Endothelial cell (in vitro differentiated cells): ENCODE measurements around the gene CSNK1E. TPM values are rescaled to one million over a fixed set of nuclear protein-coding genes. Genes with fewer than 3 reads are reported as not detected.

Experiments
- DNase-seq: peaks from one replicate; pipeline ENCODE4 v3.0.0; 2021; ENCODE audit warnings: low spot score
- H3K27ac Mint-ChIP-seq: one replicate; pipeline ENCODE4 v1.8.0; 2021; ENCODE audit warnings: mixed read lengths, inconsistent platforms; ENCODE audit not compliant: unreplicated experiment
- H3K27me3 Mint-ChIP-seq: one replicate; pipeline ENCODE4 v1.8.0; 2021; ENCODE audit warnings: mild to moderate bottlenecking, moderate library complexity, mixed read lengths, inconsistent platforms; ENCODE audit not compliant: unreplicated experiment
- H3K36me3 Mint-ChIP-seq: one replicate; pipeline ENCODE4 v1.8.0; 2021; ENCODE audit warnings: mild to moderate bottlenecking, low read depth, mixed read lengths, inconsistent platforms; ENCODE audit not compliant: unreplicated experiment
- H3K4me1 Mint-ChIP-seq: one replicate; pipeline ENCODE4 v1.8.0; 2021; ENCODE audit warnings: mild to moderate bottlenecking, mixed read lengths, inconsistent platforms; ENCODE audit not compliant: unreplicated experiment
- H3K4me3 Mint-ChIP-seq: one replicate; pipeline ENCODE4 v1.8.0; 2021; ENCODE audit warnings: mild to moderate bottlenecking, mixed read lengths, inconsistent platforms; ENCODE audit not compliant: unreplicated experiment
- H3K9me3 Mint-ChIP-seq: one replicate; pipeline ENCODE4 v1.8.0; 2021; ENCODE audit warnings: mixed read lengths, inconsistent platforms; ENCODE audit not compliant: unreplicated experiment
- CTCF ChIP-seq: fragments of 200-600 bp; sonication (generic); IDR thresholded peaks from one replicate; pipeline ENCODE4 v1.5.0; 2021; ENCODE audit warnings: antibody characterized with exemption; ENCODE audit not compliant: unreplicated experiment
- total RNA-seq: library from RNA; stranded (reverse); fragmentation: NEBNext Ultra II Directional; extraction: Animal tissue kit (Norgen Biotek cat#: 25700); gene quantifications from one replicate; pipeline ENCODE4 v1.2.1, GENCODE V29; 2021; ENCODE audit not compliant: unreplicated experiment

CSNK1E gene
- total RNA-seq, 1 donor from 2014 or later: 144 TPM

- Mint-ChIP-seq H3K36me3 (peaks cover 14% of the 10 kb centered on the region), H3K9me3 (no peaks in the 10 kb centered on the region), H3K27ac (no peak overlapping the region), H3K4me3 (no peak overlapping the region), H3K27me3 (peaks cover 4% of the 10 kb centered on the region), H3K4me1 (peaks cover 13% of the 10 kb centered on the region)
- no peak for DNase-seq
- TF ChIP-seq CTCF: no peak
Measured at GRCh38 chr22:38264322-38264843, 52.9 kb downstream of the CSNK1E start.

DNA sequence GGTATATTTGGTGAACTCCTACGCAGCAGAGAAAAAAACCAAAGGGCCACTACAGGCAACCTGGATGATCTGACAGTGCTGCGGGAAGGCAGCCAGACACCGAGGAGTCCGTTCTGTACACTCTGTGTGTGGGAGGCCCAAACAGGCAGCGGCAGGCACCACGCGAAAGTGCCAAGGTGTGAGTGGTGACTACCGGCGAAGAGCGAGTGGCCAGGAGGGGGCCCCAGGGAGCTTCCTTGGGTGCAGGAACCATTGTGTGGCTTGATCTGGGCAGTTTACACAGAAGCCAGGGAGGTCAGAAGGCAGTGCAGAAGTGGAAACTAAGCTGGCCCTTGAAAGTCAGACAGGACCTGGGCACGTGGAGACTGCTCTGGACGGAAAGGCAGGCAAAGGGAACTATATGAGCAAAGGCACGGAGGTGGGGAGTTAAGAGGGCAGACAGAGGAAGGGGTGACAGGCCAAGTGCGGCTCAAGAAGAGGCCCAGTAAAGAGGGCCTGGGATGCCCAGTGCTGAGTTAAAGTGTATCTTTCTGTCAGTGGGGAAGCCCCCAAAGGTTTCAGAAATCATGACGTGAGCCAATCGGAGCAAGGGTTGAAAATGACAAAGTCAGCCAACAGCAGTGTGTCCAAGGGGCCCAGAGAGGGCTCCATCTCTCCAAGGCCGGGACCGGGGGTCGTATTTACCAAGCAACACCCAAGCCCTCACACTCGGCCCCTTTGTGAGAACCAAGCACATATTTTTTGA, 55.0 kb downstream of the CSNK1E start:
- no peak overlapping the region for H3K4me3 Mint-ChIP-seq
- DNase-seq: peak; percentile 57
- H3K9me3 Mint-ChIP-seq: no peaks in the 10 kb centered on the region
- no peak overlapping the region for H3K27ac Mint-ChIP-seq
- H3K36me3 Mint-ChIP-seq: peaks cover 4% of the 10 kb centered on the region
- peaks cover 17% of the 10 kb centered on the region for H3K4me1 Mint-ChIP-seq
- H3K27me3 Mint-ChIP-seq: peaks cover 5% of the 10 kb centered on the region
- TF ChIP-seq CTCF: peak; percentile 33

GRCh38 chr22:38260761-38261681, 56.2 kb downstream of the CSNK1E start:
- Mint-ChIP-seq H3K27me3 (peaks cover 5% of the 10 kb centered on the region), H3K9me3 (no peaks in the 10 kb centered on the region), H3K4me3 (no peak overlapping the region), H3K27ac (no peak overlapping the region), H3K4me1 (peaks cover 18% of the 10 kb centered on the region), H3K36me3 (peaks cover 4% of the 10 kb centered on the region)
- TF ChIP-seq CTCF: no peak
- no peak for DNase-seq

DNA sequence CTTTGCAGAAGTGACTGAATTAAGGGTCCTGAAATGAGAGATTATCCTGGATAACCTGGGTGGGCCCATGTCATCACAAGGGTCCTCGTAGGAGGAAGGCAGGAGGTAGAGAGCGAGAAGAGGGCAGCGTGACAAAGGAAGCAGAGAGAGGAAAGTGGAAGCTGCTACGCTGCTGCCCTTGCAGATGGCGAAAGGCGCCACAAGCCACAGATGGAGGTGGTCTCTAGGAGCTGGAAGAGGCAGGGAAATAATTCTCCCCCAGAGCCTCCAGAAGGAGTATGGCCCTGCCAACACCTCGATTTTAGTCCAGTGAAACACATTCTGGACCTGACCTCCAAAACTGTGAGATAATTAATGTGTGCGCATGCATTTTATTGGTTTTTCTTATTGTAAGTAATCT, 57.9 kb downstream of the CSNK1E start:
- no peak overlapping the region for H3K4me3 Mint-ChIP-seq
- peaks cover 18% of the 10 kb centered on the region for H3K4me1 Mint-ChIP-seq
- peaks cover 5% of the 10 kb centered on the region for H3K27me3 Mint-ChIP-seq
- H3K27ac Mint-ChIP-seq: peak overlapping the region; percentile 66
- no peak for TF ChIP-seq CTCF
- peaks cover 4% of the 10 kb centered on the region for H3K36me3 Mint-ChIP-seq
- no peak for DNase-seq
- H3K9me3 Mint-ChIP-seq: no peaks in the 10 kb centered on the region
